Left renal pelvis (tissue), 4 donors: ENCODE data around the gene NYAP1. TPM values are rescaled to one million over a fixed set of nuclear protein-coding genes. Genes with fewer than 3 reads are reported as not detected.
"Not testable (repeated sequence)": the region's sequence is repeated elsewhere in the genome, so short reads cannot be mapped to it uniquely, and the experiment has no call there.

Experiments used
- DNase-seq, 4 donors: peaks; one replicate each; pipeline ENCODE4 v3.0.0-alpha.2; 2013; ENCODE audit warnings: low read depth in 4 of 4, low spot score in 3 of 4
- polyA plus RNA-seq, 4 donors: library from polyadenylated mRNA; unstranded; fragments of 120-200 nt; gene quantifications; one replicate each; pipeline ENCODE4 v1.2.1, GENCODE V29; 2013; ENCODE audit not compliant: insufficient read length in 4 of 4

Gene NYAP1
- polyA plus RNA-seq, 4 donors: 1.6 to 4.2 (median 2.2) TPM

DNA sequence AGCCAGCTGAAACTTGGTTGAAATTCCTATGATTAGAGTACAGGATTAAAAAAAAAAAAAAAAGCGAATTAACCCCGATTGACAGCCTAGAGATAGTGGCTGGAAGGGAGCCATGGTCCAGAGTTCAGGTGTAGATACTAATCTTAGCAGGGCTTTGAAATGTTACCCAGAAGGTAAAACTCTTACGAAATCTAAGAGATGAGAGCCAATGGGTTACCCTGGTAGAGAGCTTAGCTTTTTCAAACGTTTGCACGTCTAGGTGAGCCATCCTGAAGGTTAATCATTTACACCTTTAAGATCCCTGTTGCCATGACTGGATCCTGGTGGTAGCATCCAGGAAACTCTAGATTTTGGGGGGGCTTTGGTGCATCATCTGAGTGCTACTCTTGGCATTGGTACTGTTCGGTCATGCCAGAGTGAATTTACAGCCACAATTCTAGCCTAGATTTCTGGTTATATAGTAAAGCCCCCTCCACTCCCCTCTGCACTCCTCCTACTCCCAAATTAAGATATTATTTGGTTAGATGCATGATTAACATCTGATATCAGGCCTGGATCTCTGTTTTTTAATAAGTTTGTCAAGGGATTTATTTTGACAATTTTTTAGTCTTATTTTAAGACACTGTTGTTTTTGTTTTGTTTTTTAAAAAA, 56.5 kb downstream of the NYAP1 start:
- DNase-seq: no peak

DNA sequence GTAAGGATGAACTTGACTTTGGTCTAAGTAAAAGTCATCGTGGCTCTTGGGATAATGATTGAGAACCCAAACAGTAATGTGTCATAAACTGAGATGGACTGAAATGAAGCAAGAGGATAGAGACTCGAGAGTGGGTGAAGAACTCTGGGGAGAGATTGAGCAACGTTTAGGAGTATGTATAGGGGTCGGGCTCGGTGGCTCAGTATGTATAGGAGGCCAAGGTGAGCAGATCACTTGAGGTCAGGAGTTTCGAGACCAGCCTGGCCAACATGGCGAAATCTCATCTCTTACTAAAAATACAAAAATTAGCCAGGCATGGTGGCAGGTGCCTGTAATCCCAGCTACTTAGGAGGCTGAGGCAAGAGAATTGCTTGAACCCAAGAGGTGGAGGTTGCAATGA, 57.6 kb downstream of the NYAP1 start:
- DNase-seq: not testable (repeated sequence)

DNA sequence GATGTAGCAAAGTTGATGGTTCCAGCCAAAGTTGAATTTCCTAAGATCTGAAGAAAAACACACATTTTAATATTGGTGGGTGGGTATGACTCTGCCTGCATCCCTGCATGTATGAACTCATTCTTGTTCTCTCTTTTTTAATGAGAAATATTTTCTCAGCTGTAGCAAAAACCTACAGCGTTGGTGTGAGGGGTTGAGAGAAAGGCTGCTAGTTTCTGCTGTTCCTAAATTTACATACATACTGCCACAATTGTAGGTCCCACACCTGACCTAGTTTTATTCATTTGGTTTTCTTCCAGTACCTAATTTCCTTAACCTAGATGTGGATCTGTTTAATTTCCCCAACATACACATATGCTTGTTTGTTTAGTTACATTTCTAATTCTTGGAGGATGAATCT, 59.9 kb downstream of the NYAP1 start:
- no peak for DNase-seq

DNA sequence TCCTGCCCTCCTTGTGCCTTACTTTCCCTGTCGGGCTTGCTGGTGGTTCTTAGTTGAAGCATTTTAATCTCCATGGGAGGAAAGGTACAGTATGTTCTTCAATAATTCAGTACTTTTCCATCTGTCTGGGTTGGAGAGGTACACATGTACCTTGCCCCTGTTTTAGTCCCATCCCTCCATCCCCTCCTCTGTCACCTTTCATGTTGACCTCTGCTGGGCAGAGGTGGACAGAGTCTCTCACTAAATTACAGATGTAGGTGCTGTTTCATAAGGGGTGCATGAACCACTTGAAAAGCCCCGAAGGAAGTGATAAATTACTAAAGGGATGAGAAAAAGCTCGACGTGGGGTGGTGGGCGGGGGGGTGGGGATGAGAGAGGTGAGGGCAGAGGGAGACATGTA, 60.7 kb downstream of the NYAP1 start:
- DNase-seq: no peak

Other genes starting within 250 kb of the NYAP1 start
- 1 to 10 TPM; 5.0 to 8.9 (median 6.8) TPM for gene SPDYE3, start 176.2 kb upstream of the NYAP1 start, polyA plus RNA-seq
- gene PILRB, start 125.8 kb upstream of the NYAP1 start, polyA plus RNA-seq: 10 to 100 TPM; 21.5 to 61.4 (median 32.0) TPM
- 1 to 10 TPM; 4.1 to 6.9 (median 4.9) TPM for gene PILRA, start 110.4 kb upstream of the NYAP1 start, polyA plus RNA-seq
- gene ZCWPW1, start 55.2 kb upstream of the NYAP1 start, polyA plus RNA-seq: 1 to 10 TPM; 5.2 to 8.1 (median 5.8) TPM
- 10 to 100 TPM; 46.6 to 64.1 (median 53.9) TPM for gene MEPCE, start 54.1 kb upstream of the NYAP1 start, polyA plus RNA-seq
- 10 to 100 TPM; 12.3 to 23.2 (median 15.0) TPM for gene PPP1R35, start 47.4 kb upstream of the NYAP1 start, polyA plus RNA-seq
- gene SPACDR, start 19.7 kb upstream of the NYAP1 start, polyA plus RNA-seq: 1 to 10 TPM in 3 of 4 donors, under 1 TPM in 1; 0.59 to 3.0 (median 1.5) TPM
- gene TSC22D4, start 4.7 kb upstream of the NYAP1 start, polyA plus RNA-seq: 10 to 100 TPM; 29.1 to 57.6 (median 33.6) TPM
- gene AGFG2, start 55.3 kb downstream of the NYAP1 start, polyA plus RNA-seq: 10 to 100 TPM; 10.8 to 16.3 (median 13.9) TPM
- 1 to 10 TPM; 2.4 to 9.6 (median 4.9) TPM for gene SAP25, start 90.0 kb downstream of the NYAP1 start, polyA plus RNA-seq
- gene LRCH4, start 102.2 kb downstream of the NYAP1 start, polyA plus RNA-seq: 10 to 100 TPM; 28.3 to 54.2 (median 42.0) TPM
- gene FBXO24, start 102.4 kb downstream of the NYAP1 start, polyA plus RNA-seq: 1 to 10 TPM; 1.7 to 3.5 (median 2.3) TPM
- 100 to 1,000 TPM; 129 to 641 (median 145) TPM for gene PCOLCE, start 118.4 kb downstream of the NYAP1 start, polyA plus RNA-seq
- gene MOSPD3, start 128.6 kb downstream of the NYAP1 start, polyA plus RNA-seq: 10 to 100 TPM; 23.5 to 34.9 (median 28.7) TPM
- gene TFR2, start 157.6 kb downstream of the NYAP1 start, polyA plus RNA-seq: 1 to 10 TPM in 3 of 4 donors, under 1 TPM in 1; 0.64 to 3.5 (median 1.3) TPM
- gene ACTL6B, start 172.5 kb downstream of the NYAP1 start, polyA plus RNA-seq: under 1 TPM in 2 of 4 donors, not detected in 2; 0.19 to 0.22 TPM
- 100 to 1,000 TPM; 176 to 210 (median 199) TPM for gene GNB2, start 189.8 kb downstream of the NYAP1 start, polyA plus RNA-seq
- 10 to 100 TPM; 30.0 to 63.8 (median 40.4) TPM for gene GIGYF1, start 210.3 kb downstream of the NYAP1 start, polyA plus RNA-seq
- gene POP7, start 222.2 kb downstream of the NYAP1 start, polyA plus RNA-seq: 10 to 100 TPM; 20.6 to 31.4 (median 23.9) TPM
- gene EPO, start 236.5 kb downstream of the NYAP1 start, polyA plus RNA-seq: under 1 TPM in 2 of 4 donors, not detected in 2; 0.17 to 0.18 TPM
- gene ZAN, start 249.7 kb downstream of the NYAP1 start, polyA plus RNA-seq: under 1 TPM in 1 of 4 donors, not detected in 3; 0.03 TPM